GM18511 (cell line): ENCODE data around the gene PKN3.
"Not testable (repeated sequence)": the region's sequence is repeated elsewhere in the genome, so short reads cannot be mapped to it uniquely, and the experiment has no call there.

Experiments used
- ATAC-seq: cut with Tn5 transposase; IDR thresholded peaks from one replicate; pipeline ENCODE4 v1.9.1; 2021; ENCODE audit warnings: mild to moderate bottlenecking, moderate library complexity; ENCODE audit not compliant: unreplicated experiment

The PKN3 gene

DNA sequence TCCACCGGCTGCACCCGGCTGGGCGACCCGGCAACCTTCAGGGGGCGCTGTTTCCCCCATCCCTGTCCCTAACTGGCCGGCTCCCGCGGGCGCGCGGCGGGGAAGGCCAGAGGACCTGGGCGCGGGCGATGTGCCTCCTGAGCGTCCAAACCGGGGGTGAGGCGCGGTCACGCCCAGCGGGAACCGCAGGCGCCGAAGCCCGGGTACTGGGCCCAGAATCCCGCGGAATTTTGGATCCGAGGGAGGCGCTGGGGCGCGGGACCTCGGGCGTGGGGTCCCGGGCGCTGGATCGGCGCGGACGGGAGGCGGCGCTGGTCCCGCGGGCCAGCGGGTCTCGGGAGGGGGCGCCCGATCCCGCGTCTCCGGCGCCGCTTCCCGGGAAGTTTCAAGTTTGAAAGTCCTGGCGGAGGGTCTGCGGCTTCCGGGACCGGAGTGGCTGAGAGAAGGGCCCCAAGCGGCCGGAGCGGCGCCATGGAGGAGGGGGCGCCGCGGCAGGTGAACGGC is at the start of gene PKN3:
TSS of gene PKN3 (plus strand) at position 59 of the 504 bp plus-strand sequence. CDS start at position 472, 413 bp downstream.
- ATAC-seq, result peak; percentile 78

DNA sequence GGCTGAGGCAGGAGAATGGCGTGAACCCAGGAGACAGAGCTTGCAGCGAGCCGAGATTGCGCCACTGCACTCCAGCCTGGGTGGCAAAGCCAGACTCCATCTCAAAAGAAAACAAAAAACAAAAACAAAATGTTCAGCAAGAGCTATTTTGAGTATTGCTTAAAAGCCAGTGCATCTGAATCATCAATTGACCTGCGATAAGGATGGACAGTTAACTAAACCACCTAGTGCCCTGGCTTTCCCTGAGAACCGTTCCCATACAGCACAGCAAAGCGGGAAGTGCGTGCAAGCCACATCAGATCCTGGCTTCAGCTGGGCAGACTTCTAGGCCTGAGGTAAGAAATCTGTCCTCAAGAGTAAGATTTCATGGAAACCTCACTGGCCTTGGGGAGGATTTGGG is 48.4 kb upstream of the PKN3 start:
- ATAC-seq, result no peak

DNA sequence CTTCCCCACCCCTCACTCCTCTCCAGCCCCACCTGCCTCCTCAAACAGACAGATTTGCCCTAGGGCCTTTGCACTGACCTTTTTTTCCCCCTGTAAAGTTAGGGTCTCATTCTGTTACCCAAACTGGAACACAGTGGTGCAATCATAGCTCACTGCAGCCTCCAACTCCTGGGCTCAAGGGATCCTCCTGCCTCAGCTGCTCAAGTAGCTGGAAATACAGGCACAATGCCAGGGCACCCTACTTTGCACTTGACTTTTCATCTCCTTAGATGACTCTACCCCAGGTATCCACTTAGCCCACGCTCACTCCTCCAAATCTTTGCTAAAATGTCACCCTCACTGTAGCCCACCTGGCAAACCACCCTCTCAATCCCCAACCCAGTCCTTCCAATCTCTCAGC is 47.8 kb upstream of the PKN3 start:
- no peak for ATAC-seq

DNA sequence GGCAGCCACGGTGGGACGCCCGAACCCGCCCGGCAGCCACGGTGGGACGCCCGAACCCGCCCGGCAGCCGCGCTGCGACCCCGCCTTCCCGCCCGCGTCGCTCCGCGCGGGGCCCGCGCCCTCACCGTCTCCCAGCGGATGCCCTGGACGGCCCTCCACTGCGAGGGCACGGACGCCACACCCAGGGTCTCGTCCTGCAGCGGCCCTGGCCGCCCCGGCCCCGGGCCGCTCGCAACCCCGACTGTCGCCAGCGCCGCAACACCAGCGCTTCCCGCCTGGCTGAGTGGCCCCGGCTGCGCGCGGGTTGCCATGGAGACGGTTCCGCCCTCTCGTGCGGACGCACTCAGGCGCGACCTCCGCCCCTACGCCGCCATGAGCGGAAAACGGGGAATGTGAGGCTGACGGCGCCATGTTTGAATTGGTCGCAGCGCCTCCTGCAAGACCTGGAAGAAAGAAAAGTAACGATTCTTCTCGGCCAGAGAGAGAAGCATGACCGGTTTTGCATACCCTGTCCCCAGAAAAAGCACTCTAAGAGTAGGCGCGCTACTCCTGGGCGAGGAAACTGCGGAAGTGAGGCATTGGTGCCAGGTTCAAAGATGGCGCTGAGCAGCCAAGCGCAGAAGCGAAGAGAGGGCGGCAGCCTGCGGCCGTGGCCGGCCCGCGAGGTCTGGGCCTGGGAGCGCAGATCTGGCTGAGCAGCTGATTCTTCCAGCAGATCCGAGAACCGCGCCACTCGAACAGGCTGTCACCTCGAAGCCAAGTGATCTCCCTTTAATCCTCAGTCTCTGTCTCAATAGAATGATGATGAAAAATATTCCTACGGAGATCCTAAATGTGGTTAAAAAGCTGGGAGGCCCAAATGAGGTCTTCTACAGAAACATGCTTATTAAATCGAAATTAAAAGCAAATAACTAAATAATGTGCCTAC is 45.6 kb upstream of the PKN3 start, which contains the start of gene DYNC2I2:
TSS of gene DYNC2I2 (minus strand) at position 432 of the 928 bp plus-strand sequence. CDS start at position 311, 121 bp downstream.
- peak; percentile 68 for ATAC-seq

DNA sequence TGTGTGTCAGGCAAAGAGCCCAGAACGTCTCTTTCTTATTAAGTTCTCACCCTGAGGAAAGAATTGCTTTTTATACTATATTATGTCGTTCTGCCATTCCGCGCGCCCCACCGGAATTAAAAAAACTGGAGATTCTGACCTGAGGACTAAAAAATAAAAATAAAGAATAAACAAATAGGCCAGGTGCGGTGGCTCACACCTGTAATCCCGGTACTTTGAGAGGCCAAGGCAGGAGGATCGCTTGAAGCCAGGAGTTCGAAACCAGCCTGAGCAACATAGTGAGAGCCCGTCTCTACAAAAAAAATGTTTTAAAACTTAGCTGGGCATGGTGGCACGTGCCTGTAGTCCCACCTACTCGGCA is 45.0 kb upstream of the PKN3 start:
- no peak for ATAC-seq

DNA sequence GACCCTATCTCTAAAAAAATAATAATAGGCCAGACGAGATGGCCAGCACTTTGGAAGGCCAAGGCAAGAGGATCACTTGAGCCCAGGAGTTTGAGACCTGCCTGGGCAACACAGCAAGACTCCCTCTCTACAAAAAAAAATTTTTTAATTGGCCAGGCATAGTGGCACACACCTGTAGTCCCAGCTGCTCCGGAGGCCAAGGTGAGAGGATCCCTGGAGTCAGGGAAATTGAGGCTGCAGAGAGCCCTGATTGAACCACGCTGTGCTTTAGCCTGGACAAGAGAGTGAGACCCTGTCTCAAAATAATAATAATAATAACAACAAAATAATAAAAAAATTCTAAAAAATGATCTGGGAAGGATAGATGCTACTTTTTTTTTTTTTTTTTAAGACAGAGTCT is 44.5 kb upstream of the PKN3 start:
- no peak for ATAC-seq

DNA sequence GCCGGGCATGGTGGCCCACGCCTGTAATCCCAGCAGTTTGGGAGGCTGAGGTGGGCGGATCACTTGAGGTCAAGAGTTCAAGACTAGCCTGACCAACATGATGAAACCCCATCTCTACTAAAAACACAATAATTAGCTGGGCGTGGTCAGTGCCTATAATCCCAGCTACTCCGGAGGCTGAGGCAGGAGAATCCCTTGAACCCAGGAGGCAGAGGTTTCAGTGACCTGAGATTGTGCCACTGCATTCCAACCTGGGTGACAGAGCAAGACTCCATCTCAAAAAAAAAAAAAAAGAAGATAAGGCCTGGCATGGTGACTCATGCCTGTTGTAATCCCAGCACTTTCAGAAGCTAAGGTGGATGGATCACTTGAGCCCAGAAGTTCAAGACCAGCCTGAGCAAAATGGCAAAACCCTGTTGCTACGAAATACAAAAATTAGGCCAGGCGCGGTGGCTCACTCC is 35.8 kb upstream of the PKN3 start:
- ATAC-seq, result not testable (repeated sequence)

DNA sequence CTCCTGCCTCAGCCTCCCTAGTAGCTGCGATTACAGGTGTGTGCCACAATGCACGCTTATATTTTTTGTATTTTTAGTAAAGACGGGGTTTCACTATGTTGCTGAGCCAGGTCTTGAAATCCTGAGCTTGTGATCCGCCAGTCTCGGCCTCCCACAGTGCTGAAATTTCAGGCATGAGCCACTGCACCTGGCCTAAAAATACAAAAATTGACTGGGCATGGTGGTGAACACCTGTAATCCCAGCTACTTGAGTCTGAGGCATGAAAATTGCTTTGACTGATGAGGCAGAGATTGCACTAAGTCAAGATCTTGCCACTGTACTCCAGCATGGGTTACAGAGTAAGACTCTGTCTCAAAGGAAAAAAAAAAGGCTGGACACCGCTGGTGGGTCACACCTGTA is 32.5 kb upstream of the PKN3 start:
- no peak for ATAC-seq

DNA sequence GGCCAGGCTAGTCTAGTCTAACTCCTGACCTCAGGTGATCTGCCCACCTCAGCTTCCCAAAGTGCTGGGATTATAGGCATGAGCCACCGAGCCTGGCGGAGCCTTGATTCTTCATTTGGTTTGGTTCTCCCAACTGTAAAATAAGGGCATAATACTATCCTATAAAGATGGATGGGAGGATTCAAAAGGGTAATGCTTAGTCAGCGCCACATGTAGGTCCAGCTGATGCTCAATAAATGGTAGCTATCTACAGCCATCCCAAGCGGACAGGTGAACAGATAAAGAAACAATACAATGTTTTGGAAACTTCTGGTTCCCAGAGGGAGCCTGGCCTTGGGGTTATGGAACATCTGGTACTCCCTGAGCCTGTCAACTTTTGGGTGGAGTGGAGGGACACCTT is 26.9 kb upstream of the PKN3 start:
- ATAC-seq, result no peak

DNA sequence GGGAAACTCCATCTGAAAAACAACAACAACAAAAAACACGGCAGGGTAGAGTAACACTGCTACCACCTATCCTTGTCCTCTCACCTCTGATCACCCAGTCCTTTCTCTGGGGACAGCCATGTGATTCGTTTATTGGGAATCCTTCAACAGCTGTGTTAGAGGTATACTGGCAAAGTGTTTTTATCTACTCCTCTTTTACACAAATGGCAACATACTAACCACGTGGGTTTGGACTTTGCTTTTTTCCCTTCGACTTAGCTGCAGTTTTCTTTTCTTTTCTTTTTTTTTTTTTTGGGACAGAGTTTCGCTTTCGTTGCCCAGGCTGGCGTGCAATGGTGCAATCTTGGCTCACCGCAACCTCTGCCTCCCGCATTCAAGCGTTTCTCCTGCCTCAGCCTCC is 24.5 kb upstream of the PKN3 start:
- ATAC-seq, result no peak

DNA sequence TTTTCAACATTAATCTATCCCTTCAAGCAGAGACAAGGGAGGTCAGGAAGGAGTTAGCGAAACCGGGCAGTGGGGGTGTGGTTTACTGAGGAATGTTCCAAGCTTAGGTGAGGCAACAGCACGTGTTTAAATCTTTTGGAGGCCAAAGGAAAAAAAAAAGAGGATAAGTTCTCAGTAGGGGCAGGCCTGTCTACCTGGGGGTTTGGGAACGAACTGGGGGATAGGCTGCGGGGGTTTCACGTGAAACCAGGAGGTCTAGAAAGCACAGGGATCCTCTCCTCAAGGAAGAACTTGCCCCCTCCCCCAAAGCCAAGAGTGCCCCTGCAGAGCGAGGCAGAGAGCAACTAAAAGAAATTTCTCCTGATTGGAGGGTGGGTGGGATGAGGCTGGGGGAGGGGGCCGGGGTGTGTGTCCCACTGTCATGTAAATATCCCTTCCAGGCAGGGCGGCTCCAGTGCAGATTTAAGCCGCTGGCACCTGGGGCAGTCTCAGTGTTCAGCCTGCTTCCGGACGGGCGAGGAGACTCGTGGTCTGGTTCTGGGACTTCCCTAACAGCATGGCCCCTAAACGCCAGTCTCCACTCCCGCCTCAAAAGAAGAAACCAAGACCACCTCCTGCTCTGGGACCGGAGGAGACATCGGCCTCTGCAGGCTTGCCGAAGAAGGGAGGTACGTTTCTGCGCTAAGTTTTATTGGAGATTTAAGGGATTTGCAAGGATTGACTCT is 18.8 kb upstream of the PKN3 start:
- no peak for ATAC-seq

DNA sequence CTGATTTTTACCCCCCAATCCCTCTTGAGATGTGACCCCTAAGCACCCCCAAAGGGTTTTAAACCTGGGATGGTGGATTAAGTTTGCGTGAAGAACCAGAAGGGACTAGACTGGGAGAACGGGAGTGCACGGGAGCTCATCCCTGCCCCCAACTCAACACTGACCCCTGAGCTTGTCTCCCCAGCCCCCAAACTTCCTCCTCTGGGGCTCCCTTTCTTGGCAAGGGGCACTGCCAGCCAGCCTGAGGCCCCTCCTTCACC is 18.3 kb upstream of the PKN3 start:
- ATAC-seq, result peak; percentile 9

DNA sequence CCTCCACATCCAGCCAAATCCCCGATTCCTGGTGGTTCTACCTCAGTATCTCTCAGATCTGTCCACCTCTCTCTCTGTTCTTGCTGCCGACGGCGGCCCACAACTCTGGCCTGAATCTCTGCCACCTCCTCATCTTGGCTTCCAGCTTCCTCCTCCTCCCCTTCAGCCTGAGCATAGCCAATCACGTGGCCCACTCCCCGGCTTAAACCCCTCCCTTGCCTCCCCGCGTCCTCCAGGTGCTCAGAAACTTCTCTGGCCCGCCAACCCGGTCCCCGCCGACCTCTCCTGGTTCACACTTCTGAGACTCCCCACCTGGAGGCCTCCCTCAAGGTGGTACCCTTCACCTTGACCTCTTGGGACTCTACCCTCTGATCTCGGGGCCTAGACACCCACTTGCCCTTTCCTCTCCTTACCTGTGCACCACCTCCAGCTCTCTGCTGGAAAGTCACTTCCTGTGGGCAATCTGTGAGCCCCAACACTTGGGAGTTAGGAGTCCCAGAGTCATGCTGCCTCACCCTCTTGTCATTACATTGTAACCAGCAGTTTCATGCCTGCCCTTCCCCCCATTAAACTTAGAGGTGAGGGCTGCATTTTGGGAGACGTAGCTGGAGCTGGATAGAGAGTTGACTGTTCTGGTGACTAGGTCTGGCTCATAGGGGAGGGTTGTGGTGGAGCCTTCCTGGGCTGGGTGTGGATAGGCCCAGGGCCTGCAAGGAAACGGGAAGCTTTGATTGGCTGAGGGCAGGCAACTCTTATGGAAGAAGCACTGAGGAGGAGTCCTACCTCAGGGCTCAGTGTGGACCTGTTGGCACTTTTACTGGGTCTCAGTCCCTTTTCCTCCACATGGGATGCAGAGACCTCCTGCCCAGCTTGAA is 17.7 kb upstream of the PKN3 start:
- ATAC-seq, result peak; percentile 54

DNA sequence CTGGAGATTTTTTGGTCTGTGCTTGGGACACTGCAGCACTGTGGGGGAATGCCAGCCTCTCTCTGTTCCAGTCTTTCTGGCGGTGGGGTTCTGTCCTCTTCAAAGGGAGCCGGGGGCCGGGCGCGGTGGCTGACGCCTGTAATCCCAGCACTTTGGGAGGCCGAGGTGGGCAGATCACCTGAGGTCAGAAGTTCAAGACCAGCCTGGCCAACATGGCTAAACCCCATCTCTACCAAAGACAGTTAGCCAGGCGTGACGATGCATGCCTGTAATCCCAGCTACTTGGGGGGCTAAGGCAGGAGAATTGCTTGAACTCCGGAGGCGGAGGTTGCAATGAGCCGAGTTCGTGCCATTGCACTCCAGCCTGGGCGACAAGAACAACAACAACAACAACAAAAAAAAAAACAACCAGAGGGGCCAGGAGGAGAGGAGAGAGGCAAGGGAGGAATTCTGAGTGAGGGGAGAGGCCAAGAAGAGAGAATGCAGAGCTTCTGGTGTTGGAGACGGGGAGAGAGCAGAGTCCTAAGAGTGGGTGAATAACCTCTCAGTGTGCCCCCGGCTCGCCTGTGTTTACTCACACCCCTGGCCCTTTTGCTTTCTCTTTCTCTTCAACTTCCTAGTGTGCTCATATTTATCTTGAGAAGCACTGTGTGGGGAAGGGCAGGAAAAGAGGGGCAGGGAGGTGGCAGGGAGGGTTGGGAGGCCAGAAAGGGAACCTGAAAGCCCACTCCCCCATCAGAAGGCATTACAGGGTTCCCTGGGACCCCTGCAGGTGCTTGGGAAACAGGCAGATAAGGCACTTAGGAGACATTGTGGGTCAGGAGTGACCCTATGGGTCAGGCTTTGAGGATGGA is 16.4 kb upstream of the PKN3 start:
- no peak for ATAC-seq

DNA sequence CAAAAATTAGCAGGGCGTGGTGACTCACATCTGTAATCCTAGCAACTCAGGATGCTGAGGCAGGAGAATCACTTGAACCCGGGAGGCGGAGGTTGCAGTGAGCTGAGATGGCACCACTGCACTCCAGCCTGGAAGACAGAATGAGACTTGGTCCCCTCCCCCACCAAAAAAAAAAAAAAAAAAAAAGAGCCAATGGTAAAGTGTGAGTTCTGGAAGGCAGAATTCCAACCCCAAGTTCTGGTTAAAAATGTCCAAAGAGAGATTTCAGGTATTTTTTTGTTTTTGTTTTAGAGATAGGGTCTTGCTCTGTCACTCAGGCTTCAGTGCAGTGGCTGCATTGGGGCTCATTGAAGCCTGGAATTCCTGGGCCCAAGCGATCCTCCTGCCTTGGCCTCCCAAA is 14.8 kb upstream of the PKN3 start:
- no peak for ATAC-seq

DNA sequence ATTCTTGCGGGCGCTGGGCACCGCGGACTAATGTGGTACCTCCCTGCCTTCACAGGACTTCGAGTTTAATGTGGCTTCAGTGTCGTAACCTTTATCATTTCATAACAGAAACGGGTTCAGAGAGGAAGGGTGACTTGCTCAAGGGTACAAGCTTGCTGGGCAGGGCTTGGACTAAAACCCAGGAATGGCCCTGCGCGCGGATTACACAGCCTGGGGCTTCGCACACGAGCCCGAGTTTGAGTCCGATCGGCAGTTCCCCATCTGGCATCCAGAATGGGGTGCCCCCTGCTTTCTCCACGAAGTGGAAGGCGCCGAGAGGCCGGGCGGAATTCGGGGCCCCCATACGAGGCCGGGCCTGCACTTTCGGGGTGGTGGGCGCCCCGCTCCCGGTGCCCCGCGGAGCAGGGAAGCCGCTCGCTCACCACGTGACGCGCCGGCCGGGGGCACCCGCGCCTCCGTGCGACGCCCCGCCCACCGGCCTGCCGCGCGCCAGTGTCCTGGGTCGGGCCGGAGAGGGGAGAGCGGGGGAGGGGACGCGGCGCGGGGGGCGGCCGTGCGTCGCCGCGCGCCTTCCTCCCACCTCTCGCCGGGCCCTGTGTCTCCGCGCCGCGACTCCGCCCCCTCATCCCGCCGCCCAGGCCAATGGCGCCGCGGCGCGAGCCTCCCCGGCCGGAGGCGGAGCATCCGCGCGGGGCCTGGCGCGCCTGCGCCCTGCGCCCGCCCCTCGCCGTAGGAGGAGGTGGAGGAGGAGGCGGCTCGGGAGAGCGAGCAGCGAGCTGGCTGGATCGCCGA is 13.6 kb upstream of the PKN3 start, which contains the start of gene SET:
TSS of gene SET (plus strand) at position 722 of the 792 bp plus-strand sequence. CDS start 361 bp downstream, outside the sequence.
- ATAC-seq, result peak; percentile 62

DNA sequence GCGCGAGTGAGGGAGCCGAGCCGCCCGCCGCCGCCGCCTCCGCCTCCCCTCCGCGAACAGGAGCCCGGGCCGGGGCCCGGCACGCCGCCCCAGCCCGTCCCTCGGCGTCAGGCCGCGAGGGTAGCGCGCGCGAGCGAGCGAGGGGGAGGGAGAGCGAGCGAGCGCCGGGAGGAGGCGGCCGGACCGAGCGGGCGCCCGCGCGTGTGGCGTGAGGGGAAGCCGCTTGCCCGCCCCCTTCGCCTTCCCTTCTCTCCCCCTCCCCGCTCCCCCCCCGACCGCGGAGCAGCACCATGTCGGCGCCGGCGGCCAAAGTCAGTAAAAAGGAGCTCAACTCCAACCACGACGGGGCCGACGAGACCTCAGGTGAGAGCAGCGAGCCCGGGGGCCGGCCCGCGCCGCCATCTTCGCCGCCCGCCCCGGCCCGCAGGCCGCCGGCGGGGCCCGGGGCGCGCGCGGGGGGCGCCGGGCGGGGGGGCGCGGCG is 13.0 kb upstream of the PKN3 start:
- peak; percentile 14 for ATAC-seq

DNA sequence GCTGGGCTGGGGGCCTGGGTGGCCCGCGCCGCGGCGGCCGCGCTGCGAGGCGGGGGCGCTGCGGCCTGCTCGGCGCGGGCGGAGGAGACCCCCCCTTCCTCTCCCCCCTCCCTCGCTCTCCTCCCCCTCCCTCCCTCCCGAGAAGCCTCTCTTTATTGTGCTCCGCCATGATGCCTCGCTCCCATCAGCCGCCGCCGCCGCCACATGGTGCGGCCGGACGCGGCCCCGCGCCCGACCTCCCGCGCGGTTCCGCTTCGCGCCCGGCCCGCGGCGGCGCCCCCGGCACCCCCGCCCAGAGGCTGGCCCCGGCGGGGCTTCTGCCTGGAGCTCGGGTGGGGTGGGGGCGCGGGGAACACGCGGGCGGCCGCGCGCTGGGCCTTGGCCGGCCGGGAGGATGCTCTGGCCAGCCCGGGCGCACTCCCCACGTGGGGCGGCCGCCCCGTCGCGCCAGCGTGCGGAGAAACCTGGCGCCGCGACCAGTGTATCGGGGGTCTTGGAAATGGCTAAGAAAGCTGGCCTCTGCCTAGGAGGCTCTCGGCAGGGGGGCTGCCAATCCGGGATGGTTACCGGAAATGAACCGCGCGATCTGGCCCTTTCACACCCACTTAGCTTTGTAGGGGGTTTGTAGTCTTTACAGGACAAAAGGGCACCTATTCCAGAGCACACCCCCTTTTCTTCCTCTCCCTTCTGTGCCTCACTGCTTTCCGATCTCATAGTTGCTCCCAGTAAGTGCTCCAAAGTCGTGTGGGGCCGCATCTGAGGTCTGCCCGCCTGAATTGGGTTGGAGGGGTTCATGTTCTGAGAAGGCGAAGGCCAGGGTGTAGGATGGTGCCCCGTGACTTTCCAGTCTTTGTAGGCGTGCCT is 12.3 kb upstream of the PKN3 start:
- no peak for ATAC-seq
